ENCODE results near the gene HSPA6.

HSPA6 gene

DNA sequence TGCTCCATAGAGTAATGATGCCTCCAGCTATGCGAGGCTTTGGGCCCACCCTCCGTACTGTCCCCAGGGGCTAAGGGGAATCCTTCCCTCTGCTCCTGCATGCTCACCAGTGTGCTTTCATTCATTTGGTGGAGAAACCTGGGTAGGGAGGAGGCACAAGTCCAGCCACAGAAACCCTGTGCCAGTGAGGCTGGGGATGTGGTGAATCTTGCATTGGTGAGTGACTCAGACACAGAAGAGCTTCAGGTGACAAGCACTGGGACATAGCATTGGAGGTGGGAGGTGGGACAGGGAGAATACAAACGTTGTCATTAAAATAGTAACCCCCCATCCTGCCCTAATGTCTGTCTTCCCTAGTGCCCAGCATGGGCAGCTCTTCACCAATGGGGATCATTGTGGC, 13.9 kb upstream of the HSPA6 start:
- no peak for TF ChIP-seq CTCF (IDR thresholded peaks at IDR 0.05)

DNA sequence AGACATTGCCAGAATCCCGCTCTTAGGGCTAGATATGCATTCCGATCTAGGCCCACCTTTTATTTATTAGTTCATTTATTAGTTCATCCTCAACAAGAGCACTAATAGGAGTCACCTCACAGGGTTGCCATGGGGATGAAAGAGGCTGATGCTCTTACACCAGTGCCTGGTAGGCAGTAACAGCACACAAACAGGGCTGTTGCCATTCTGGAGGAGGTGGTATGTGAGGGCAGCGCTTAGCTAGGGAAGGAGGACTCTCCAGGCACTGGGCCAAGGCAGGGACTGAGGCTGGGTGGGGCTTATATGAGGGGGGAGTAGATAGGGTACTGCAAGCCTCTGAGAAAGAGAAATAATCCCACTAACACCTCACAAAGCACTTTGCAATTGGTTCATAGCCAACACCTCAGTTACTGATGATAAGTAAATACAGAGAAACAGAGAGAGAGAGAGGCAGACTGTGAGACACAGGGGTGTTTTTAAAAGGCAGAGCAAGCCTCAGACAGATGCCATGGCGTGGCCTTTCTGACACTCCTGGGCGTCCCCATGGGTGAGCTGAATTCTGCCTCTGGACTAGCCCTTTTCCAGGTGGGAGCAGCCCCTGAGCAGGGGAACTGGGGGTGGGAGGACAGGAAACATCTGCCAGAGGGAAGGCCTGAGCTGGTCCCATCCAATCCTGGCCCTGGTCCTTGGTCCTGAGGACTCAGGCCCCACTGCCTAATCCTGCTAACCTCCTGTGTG, 13.2 kb upstream of the HSPA6 start:
- TF ChIP-seq CTCF (IDR thresholded peaks at IDR 0.05), result no peak

- no peak for TF ChIP-seq CTCF (IDR thresholded peaks at IDR 0.05)
Observed at GRCh38 chr1:161511756-161512060, 12.6 kb upstream of the HSPA6 start.

- no peak for TF ChIP-seq CTCF (IDR thresholded peaks at IDR 0.05)
Observed at GRCh38 chr1:161531986-161532643, 7.8 kb downstream of the HSPA6 start.

DNA sequence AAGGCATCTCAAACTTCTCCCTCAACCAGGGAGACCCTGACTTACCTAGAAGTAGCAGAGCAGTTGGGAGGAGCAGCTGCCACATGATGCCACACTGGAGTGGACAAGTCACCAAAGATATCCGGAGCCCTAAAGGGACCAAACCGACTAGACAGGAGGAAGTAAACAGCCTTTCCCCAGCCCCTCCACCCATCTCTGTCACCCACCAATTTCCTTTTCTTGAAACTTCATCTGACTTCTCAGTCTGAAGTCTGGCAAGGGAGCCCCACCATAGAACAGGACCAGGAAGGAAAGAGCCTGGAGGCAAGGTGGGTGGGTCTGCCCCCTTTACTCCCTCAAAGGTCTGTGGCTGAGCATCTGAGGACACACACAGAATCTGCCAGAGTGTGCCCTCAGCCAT, 25.3 kb downstream of the HSPA6 start, which contains the start of gene FCGR3A:
FCGR3A (minus strand) TSS at position 167 of the 400 bp plus-strand sequence; CDS start at position 85, 82 bp downstream.
- no peak for TF ChIP-seq CTCF (IDR thresholded peaks at IDR 0.05)
